GM19468 (cell line): ENCODE measurements around the gene FBXO5.
"Not testable (repeated sequence)": the region's sequence is repeated elsewhere in the genome, so short reads cannot be mapped to it uniquely, and the experiment has no call there.

Experiments used
- ATAC-seq: cut with Tn5 transposase; IDR thresholded peaks from one replicate; pipeline ENCODE4 v1.9.1; 2021; ENCODE audit warnings: mild to moderate bottlenecking, moderate library complexity, moderate number of reproducible peaks; ENCODE audit not compliant: unreplicated experiment; ENCODE audit errors: extremely low read depth

Gene FBXO5

GRCh38 chr6:152982904-152983636, at the start of gene FBXO5:
FBXO5 (minus strand) TSS chr6:152983041; CDS start chr6:152982959, 82 bp downstream.
- ATAC-seq, result peak; percentile 90

- ATAC-seq, result no peak
Observed at GRCh38 chr6:153032255-153032882, 49.5 kb upstream of the FBXO5 start.

- ATAC-seq, result no peak
Observed at GRCh38 chr6:153031335-153031955, 48.6 kb upstream of the FBXO5 start.

- ATAC-seq, result no peak
Observed at GRCh38 chr6:153028963-153029362, 46.1 kb upstream of the FBXO5 start.

GRCh38 chr6:153028286-153028685, 45.4 kb upstream of the FBXO5 start:
- no peak for ATAC-seq

GRCh38 chr6:153027480-153027879, 44.6 kb upstream of the FBXO5 start:
- ATAC-seq, result no peak

GRCh38 chr6:153024709-153025017, 41.8 kb upstream of the FBXO5 start:
- ATAC-seq, result no peak

- peak; percentile 98 for ATAC-seq
Observed at GRCh38 chr6:153023977-153024708, 41.3 kb upstream of the FBXO5 start.

GRCh38 chr6:153018355-153018754, 35.5 kb upstream of the FBXO5 start:
- no peak for ATAC-seq

- no peak for ATAC-seq
Observed at GRCh38 chr6:153016846-153017245, 34.0 kb upstream of the FBXO5 start.

GRCh38 chr6:153015094-153015640, 32.3 kb upstream of the FBXO5 start:
- no peak for ATAC-seq

- no peak for ATAC-seq
Observed at GRCh38 chr6:153013438-153013837, 30.6 kb upstream of the FBXO5 start.

GRCh38 chr6:153012856-153013255, 30.0 kb upstream of the FBXO5 start:
- no peak for ATAC-seq

GRCh38 chr6:153003366-153003690, 20.5 kb upstream of the FBXO5 start:
- no peak for ATAC-seq

GRCh38 chr6:153002613-153003365, 19.9 kb upstream of the FBXO5 start, which contains the start of gene MTRF1L:
MTRF1L (minus strand) TSS chr6:153002709; CDS start chr6:153002685, 24 bp downstream.
- peak; percentile 97 for ATAC-seq

- ATAC-seq, result no peak
Observed at GRCh38 chr6:153001767-153002612, 19.1 kb upstream of the FBXO5 start.

- ATAC-seq, result not testable (repeated sequence)
Observed at GRCh38 chr6:153000790-153001189, 17.9 kb upstream of the FBXO5 start.

GRCh38 chr6:153000243-153000642, 17.4 kb upstream of the FBXO5 start:
- ATAC-seq, result no peak

- not testable (repeated sequence) for ATAC-seq
Observed at GRCh38 chr6:152999538-152999937, 16.7 kb upstream of the FBXO5 start.
